ENCODE results near the gene NFIB.

GRCh38 chr9:14186096-14186495 is 127.8 kb downstream of the NFIB start:
- TF ChIP-seq POLR2AphosphoS5 (IDR thresholded peaks at IDR 0.05) (no peak), CTCF (IDR thresholded peaks at IDR 0.05) (no peak)

Data from gastroesophageal sphincter (tissue), 3 donors.